ENCODE data around the gene CHRM3.

GRCh38 chr1:239434181-239434580 lies 47.8 kb downstream of the CHRM3 start:
- TF ChIP-seq CREB1 (CRISPR knock-in tag; IDR thresholded peaks at IDR 0.05; ENCODE audit: low read depth) (no peak), EZH2 (IDR thresholded peaks at IDR 0.05; ENCODE audit: low read depth, unreplicated experiment) (no peak), CTCF (conservative IDR thresholded peaks at IDR 0.05; ENCODE audit: low read depth in 2 of 2) (no peak), REST (IDR thresholded peaks at IDR 0.05; ENCODE audit: unreplicated experiment) (no peak), POLR2AphosphoS5 (IDR thresholded peaks at IDR 0.05; ENCODE audit: low read depth) (no peak), NANOG (IDR thresholded peaks at IDR 0.05; ENCODE audit: borderline replicate concordance) (no peak), EZH2phosphoT487 (IDR thresholded peaks at IDR 0.05; ENCODE audit: unreplicated experiment) (no peak), JUNB (IDR thresholded peaks at IDR 0.05; ENCODE audit: unreplicated experiment) (no peak), ZNF331 (CRISPR knock-in tag; IDR thresholded peaks at IDR 0.05; ENCODE audit: low read depth) (no peak), STAT1 (IDR thresholded peaks at IDR 0.05; ENCODE audit: unreplicated experiment) (no peak)

Measured in GM23338 (cell line).